ENCODE measurements around the gene ADAM17. TPM values are rescaled to one million over a fixed set of nuclear protein-coding genes. Genes with fewer than 3 reads are reported as not detected.
"Not testable (repeated sequence)": the region's sequence is repeated elsewhere in the genome, so short reads cannot be mapped to it uniquely, and the experiment has no call there.

The ADAM17 gene
- total RNA-seq, 2 experiments from 2014 or later: 14.2 to 15.9 TPM

DNA sequence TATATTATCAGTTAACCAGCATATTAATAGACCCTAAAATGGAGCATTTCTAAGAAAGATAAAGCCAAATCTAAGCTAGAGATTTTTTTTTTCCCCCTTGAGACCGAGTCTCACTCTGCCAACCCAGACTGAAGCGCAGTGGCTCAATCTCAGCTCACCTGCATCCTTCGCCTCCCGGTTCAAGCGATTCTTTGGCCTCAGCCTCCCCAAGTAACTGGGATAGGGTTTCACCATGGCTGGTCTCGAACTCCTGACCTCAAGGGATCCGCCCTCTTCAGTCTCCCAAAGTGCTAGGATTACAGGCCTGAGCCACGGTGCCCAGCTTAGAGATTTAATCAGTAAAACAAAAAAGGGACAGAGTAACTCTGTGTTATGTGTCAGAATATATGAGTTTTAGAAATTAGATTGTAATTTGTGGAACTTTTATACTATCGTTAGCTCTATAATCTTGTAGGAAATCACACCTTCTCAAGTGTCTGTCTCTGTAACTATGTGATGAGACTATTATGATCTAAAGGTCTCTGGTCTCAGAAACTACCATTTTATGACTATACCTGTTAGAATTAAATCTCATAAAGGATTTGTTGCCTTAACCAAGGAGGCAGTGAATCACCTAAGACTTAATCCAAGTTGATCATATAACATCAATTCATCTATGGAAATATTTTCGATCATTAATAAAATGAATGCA lies 41.1 kb upstream of the ADAM17 start:
- Mint-ChIP-seq H3K27me3 (no peaks in the 10 kb centered on the region), H3K27ac (peak overlapping the region; percentile 83), H3K36me3 (ENCODE audit: low read depth) (peaks cover 55% of the 10 kb centered on the region), H3K9me3 (peaks cover 21% of the 10 kb centered on the region), H3K4me3 (peak overlapping the region; percentile 29), H3K4me1 (ENCODE audit: low read depth) (peaks cover 69% of the 10 kb centered on the region)
- no peak for DNase-seq
- ChIA-PET POLR2A (interaction anchor here (0.9 to 3.0 kb wide), 7 partner anchors 9 to 41 kb away, joined by 3 to 16 read pairs (median 5); partner anchors contain the start of genes ADAM17 and YWHAQ), CTCF (interaction anchor here (0.7 to 2.3 kb wide), 5 partner anchors 11 to 156 kb away, joined by 3 to 13 read pairs (median 4); partner anchors contain the start of genes ADAM17 and YWHAQ)
- ATAC-seq: peak; percentile 19
- intact Hi-C loops (cut with micrococcal nuclease): no loop called here
- TF ChIP-seq, protein P1, sequence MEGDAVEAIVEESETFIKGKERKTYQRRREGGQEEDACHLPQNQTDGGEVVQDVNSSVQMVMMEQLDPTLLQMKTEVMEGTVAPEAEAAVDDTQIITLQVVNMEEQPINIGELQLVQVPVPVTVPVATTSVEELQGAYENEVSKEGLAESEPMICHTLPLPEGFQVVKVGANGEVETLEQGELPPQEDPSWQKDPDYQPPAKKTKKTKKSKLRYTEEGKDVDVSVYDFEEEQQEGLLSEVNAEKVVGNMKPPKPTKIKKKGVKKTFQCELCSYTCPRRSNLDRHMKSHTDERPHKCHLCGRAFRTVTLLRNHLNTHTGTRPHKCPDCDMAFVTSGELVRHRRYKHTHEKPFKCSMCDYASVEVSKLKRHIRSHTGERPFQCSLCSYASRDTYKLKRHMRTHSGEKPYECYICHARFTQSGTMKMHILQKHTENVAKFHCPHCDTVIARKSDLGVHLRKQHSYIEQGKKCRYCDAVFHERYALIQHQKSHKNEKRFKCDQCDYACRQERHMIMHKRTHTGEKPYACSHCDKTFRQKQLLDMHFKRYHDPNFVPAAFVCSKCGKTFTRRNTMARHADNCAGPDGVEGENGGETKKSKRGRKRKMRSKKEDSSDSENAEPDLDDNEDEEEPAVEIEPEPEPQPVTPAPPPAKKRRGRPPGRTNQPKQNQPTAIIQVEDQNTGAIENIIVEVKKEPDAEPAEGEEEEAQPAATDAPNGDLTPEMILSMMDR (IDR thresholded peaks at IDR 0.05): no peak

DNA sequence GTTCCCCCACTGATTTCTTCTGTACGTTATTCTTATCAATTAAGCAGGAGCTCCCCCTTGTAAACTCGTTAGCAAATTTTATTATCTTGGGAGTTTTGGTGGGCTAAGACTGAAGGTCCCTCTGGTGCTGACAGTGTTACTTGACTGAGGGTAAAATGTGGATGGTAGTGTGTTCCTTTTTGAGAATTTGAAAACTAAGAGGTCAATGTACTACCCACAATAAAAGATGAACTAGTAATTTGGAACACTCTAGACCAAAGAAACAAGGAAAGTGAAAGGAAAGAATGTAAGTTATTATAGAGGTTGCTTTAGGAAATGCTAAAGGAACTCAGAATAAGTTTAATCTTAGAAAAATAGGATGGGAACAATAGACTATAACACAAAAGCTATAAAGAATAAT lies 40.1 kb upstream of the ADAM17 start:
- POLR2A ChIA-PET: interaction anchor here (0.7 to 3.0 kb wide), 11 partner anchors 10 to 40 kb away, joined by 3 to 16 read pairs (median 5); partner anchors contain the start of genes ADAM17 and YWHAQ

GRCh38 chr2:9595256-9595655 lies 39.6 kb upstream of the ADAM17 start:
- Mint-ChIP-seq H3K36me3 (ENCODE audit: low read depth) (peaks cover 56% of the 10 kb centered on the region), H3K4me1 (ENCODE audit: low read depth) (peaks cover 80% of the 10 kb centered on the region), H3K9me3 (peaks cover 21% of the 10 kb centered on the region), H3K27ac (peak overlapping the region; percentile 83)
- ATAC-seq; H3K4me3 Mint-ChIP-seq; H3K27me3 Mint-ChIP-seq; DNase-seq; intact Hi-C loops (cut with micrococcal nuclease): not testable (repeated sequence)
- ChIA-PET POLR2A (interaction anchor here (0.7 to 3.0 kb wide), 15 partner anchors 8 to 108 kb away, joined by 3 to 16 read pairs (median 4); partner anchors contain the start of genes ADAM17 and YWHAQ), CTCF (interaction anchor here (1.0 to 2.3 kb wide), 8 partner anchors 10 to 63 kb away, joined by 3 to 13 read pairs (median 4); partner anchors contain the start of genes ADAM17 and YWHAQ)

More for the DNA sequence above, 40.1 kb upstream of the ADAM17 start:
- H3K4me1 Mint-ChIP-seq (ENCODE audit: low read depth): peaks cover 79% of the 10 kb centered on the region
- H3K36me3 Mint-ChIP-seq (ENCODE audit: low read depth): peaks cover 57% of the 10 kb centered on the region
- H3K27me3 Mint-ChIP-seq: no peaks in the 10 kb centered on the region
- ATAC-seq (no peak), DNase-seq (no peak)
- intact Hi-C loops (cut with micrococcal nuclease): no loop called here
- TF ChIP-seq, protein P1 (IDR thresholded peaks at IDR 0.05): no peak
- peak overlapping the region; percentile 33 for H3K4me3 Mint-ChIP-seq
- peaks cover 23% of the 10 kb centered on the region for H3K9me3 Mint-ChIP-seq
- H3K27ac Mint-ChIP-seq: peak overlapping the region; percentile 83
- CTCF ChIA-PET: interaction anchor here (1.2 to 2.3 kb wide), 4 partner anchors 19 to 40 kb away, joined by 3 to 13 read pairs (median 4); partner anchors contain the start of genes ADAM17 and YWHAQ

- TF ChIP-seq, protein P1 (IDR thresholded peaks at IDR 0.05): no peak
- Mint-ChIP-seq H3K36me3 (ENCODE audit: low read depth) (peaks cover 55% of the 10 kb centered on the region), H3K27ac (peak overlapping the region; percentile 83), H3K9me3 (peaks cover 14% of the 10 kb centered on the region), H3K4me3 (peak overlapping the region; percentile 27), H3K27me3 (no peaks in the 10 kb centered on the region), H3K4me1 (ENCODE audit: low read depth) (peaks cover 80% of the 10 kb centered on the region)
- ATAC-seq: peak; percentile 86
- intact Hi-C loops (cut with micrococcal nuclease): loop anchor here (5.0 kb wide), 1 partner anchor 37 kb away; the partner anchor contains the start of gene ADAM17
- CTCF ChIA-PET: interaction anchor here (1.0 to 2.3 kb wide), 7 partner anchors 11 to 63 kb away, joined by 3 to 13 read pairs (median 4); partner anchors contain the start of gene ADAM17
- POLR2A ChIA-PET: interaction anchor here (0.9 to 3.0 kb wide), 11 partner anchors 9 to 109 kb away, joined by 3 to 16 read pairs (median 4); partner anchors contain the start of genes ADAM17 and YWHAQ
- DNase-seq: peak; percentile 27
Observed at GRCh38 chr2:9594366-9595054, 38.9 kb upstream of the ADAM17 start.

- intact Hi-C loops (cut with micrococcal nuclease): loop anchor here (5.0 kb wide), 1 partner anchor 37 kb away; the partner anchor contains the start of gene ADAM17
- ATAC-seq: peak; percentile 24
Observed at GRCh38 chr2:9593925-9594324, 38.3 kb upstream of the ADAM17 start.

More at GRCh38 chr2:9593925-9594324, 38.3 kb upstream of the ADAM17 start:
- Mint-ChIP-seq H3K27ac (peak overlapping the region; percentile 87), H3K9me3 (peaks cover 8% of the 10 kb centered on the region), H3K36me3 (ENCODE audit: low read depth) (peaks cover 49% of the 10 kb centered on the region), H3K27me3 (no peaks in the 10 kb centered on the region), H3K4me1 (ENCODE audit: low read depth) (peaks cover 74% of the 10 kb centered on the region), H3K4me3 (no peak overlapping the region)
- ChIA-PET POLR2A (interaction anchor here (0.6 to 3.0 kb wide), 9 partner anchors 12 to 934 kb away, joined by 3 to 16 read pairs (median 4); partner anchors contain the start of genes ADAM17 and YWHAQ), CTCF (interaction anchor here (1.5 to 2.0 kb wide), 2 partner anchors 35 to 64 kb away, joined by 5 to 6 read pairs; no protein-coding TSS in a partner anchor)
- peak; percentile 21 for DNase-seq
- TF ChIP-seq, protein P1 (IDR thresholded peaks at IDR 0.05): no peak

Measured in activated CD8-positive, alpha-beta T cell treated with anti-CD3 and anti-CD28 coated beads for 36 hours (primary cell).